ENCODE results near the gene SIPA1L2.
"Not testable (repeated sequence)": the region's sequence is repeated elsewhere in the genome, so short reads cannot be mapped to it uniquely, and the experiment has no call there.

Gene SIPA1L2

GRCh38 chr1:232612836-232613235 is 17.1 kb downstream of the SIPA1L2 start:
- not testable (repeated sequence) for H2BK12ac ChIP-seq (ENCODE audit: low read length); H3K9me3 ChIP-seq (replicated peaks in 1 of 2; ENCODE audit: control insufficient read depth in 2 of 2, insufficient read depth in 1 of 2, low read depth in 1 of 2, low read length in 2 of 2); H3K9ac ChIP-seq (ENCODE audit: low read depth, low read length, poor library complexity); H3K23ac ChIP-seq (ENCODE audit: low read depth, low read length, poor library complexity); H2BK15ac ChIP-seq (ENCODE audit: low read length); H3K27ac ChIP-seq (replicated peaks; ENCODE audit: low read length); H3K27me3 ChIP-seq (ENCODE audit: control insufficient read depth in 3 of 3, insufficient read depth in 3 of 3, low read depth in 1 of 3, low read length in 3 of 3); H3K4ac ChIP-seq (ENCODE audit: low read length); H2AK5ac ChIP-seq (ENCODE audit: low read depth, low read length); H4K91ac ChIP-seq (ENCODE audit: low read depth, low read length, poor library complexity); H2BK5ac ChIP-seq (ENCODE audit: low read length); H3K4me2 ChIP-seq (ENCODE audit: insufficient read depth, low read length, poor library complexity, severe bottlenecking); H3K14ac ChIP-seq (ENCODE audit: low read length); H3K4me3 ChIP-seq (ENCODE audit: low read length in 2 of 2); H2AFZ ChIP-seq (ENCODE audit: low read length); H2BK120ac ChIP-seq (ENCODE audit: low read depth, low read length); H3K79me1 ChIP-seq (ENCODE audit: low read depth, low read length); H4K8ac ChIP-seq (ENCODE audit: low read depth, low read length); DNase-seq (ENCODE audit: low spot score); H3K18ac ChIP-seq (ENCODE audit: low read length)
- peaks cover 2 to 48% of the 10 kb centered on the region in 2 donors for H3K36me3 ChIP-seq (replicated peaks in 1 of 2; ENCODE audit: control insufficient read depth in 2 of 2, insufficient read depth in 2 of 2, low read length in 2 of 2)
- peaks cover 21 to 40% of the 10 kb centered on the region in 2 donors for H3K4me1 ChIP-seq (ENCODE audit: control insufficient read depth in 2 of 2, insufficient read depth in 1 of 2, low read depth in 1 of 2, low read length in 2 of 2)
- WGBS, 2 donors (ENCODE audit: extremely low coverage in 2 of 2, insufficient read length in 2 of 2, insufficient replicate concordance in 1 of 2) = no CpG with 5 or more reads among the region's 7 CpGs

GRCh38 chr1:232611834-232612233 is 18.1 kb downstream of the SIPA1L2 start:
- H3K14ac ChIP-seq (ENCODE audit: low read length) = no peak overlapping the region
- no peak overlapping the region for H2AFZ ChIP-seq (ENCODE audit: low read length)

GRCh38 chr1:232610902-232611745 is 18.8 kb downstream of the SIPA1L2 start:
- not testable (repeated sequence) for H2BK120ac ChIP-seq (ENCODE audit: low read depth, low read length)

More at GRCh38 chr1:232611834-232612233, 18.1 kb downstream of the SIPA1L2 start:
- no peak overlapping the region for H3K4ac ChIP-seq (ENCODE audit: low read length)
- H3K27me3 ChIP-seq (ENCODE audit: control insufficient read depth in 3 of 3, insufficient read depth in 3 of 3, low read depth in 1 of 3, low read length in 3 of 3) = no peaks in the 10 kb centered on the region
- H3K4me1 ChIP-seq (ENCODE audit: control insufficient read depth in 2 of 2, insufficient read depth in 1 of 2, low read depth in 1 of 2, low read length in 2 of 2) = peaks cover 21 to 36% of the 10 kb centered on the region in 2 donors
- H2AK5ac ChIP-seq (ENCODE audit: low read depth, low read length) = no peak overlapping the region
- H3K27ac ChIP-seq (replicated peaks; ENCODE audit: low read length) = no peak overlapping the region
- no peak overlapping the region for H3K4me3 ChIP-seq (ENCODE audit: low read length in 2 of 2)
- no peak overlapping the region for H3K4me2 ChIP-seq (ENCODE audit: insufficient read depth, low read length, poor library complexity, severe bottlenecking)
- no peak overlapping the region for H4K8ac ChIP-seq (ENCODE audit: low read depth, low read length)
- no peak overlapping the region for H2BK15ac ChIP-seq (ENCODE audit: low read length)
- no peak overlapping the region for H2BK120ac ChIP-seq (ENCODE audit: low read depth, low read length)
- DNase-seq (ENCODE audit: low spot score) = no peak
- H3K23ac ChIP-seq (ENCODE audit: low read depth, low read length, poor library complexity) = no peak overlapping the region
- H2BK5ac ChIP-seq (ENCODE audit: low read length) = no peak overlapping the region
- no peak overlapping the region for H4K91ac ChIP-seq (ENCODE audit: low read depth, low read length, poor library complexity)
- H2BK12ac ChIP-seq (ENCODE audit: low read length) = no peak overlapping the region
- H3K36me3 ChIP-seq (replicated peaks in 1 of 2; ENCODE audit: control insufficient read depth in 2 of 2, insufficient read depth in 2 of 2, low read length in 2 of 2) = peaks cover 2 to 52% of the 10 kb centered on the region in 2 donors
- no peak overlapping the region for H3K18ac ChIP-seq (ENCODE audit: low read length)
- no CpG with 5 or more reads among the region's 7 CpGs for WGBS, 2 donors (ENCODE audit: extremely low coverage in 2 of 2, insufficient read length in 2 of 2, insufficient replicate concordance in 1 of 2)
- H3K9ac ChIP-seq (ENCODE audit: low read depth, low read length, poor library complexity) = peak overlapping the region; percentile 32
- peaks cover 0 to 5% of the 10 kb centered on the region in 2 donors for H3K9me3 ChIP-seq (replicated peaks in 1 of 2; ENCODE audit: control insufficient read depth in 2 of 2, insufficient read depth in 1 of 2, low read depth in 1 of 2, low read length in 2 of 2)
- peaks cover 5% of the 10 kb centered on the region for H3K79me1 ChIP-seq (ENCODE audit: low read depth, low read length)

GRCh38 chr1:232610192-232610901 is 19.6 kb downstream of the SIPA1L2 start:
- peak overlapping the region; percentile 65 for H3K18ac ChIP-seq (ENCODE audit: low read length)
- WGBS, 2 donors (ENCODE audit: extremely low coverage in 2 of 2, insufficient read length in 2 of 2, insufficient replicate concordance in 1 of 2) = no CpG with 5 or more reads among the region's 6 CpGs
- peaks cover 3% of the 10 kb centered on the region for H3K79me1 ChIP-seq (ENCODE audit: low read depth, low read length)

More at GRCh38 chr1:232610902-232611745, 18.8 kb downstream of the SIPA1L2 start:
- H3K4me3 ChIP-seq (ENCODE audit: low read length in 2 of 2); H3K79me1 ChIP-seq (ENCODE audit: low read depth, low read length); H3K9me3 ChIP-seq (replicated peaks in 1 of 2; ENCODE audit: control insufficient read depth in 2 of 2, insufficient read depth in 1 of 2, low read depth in 1 of 2, low read length in 2 of 2); H3K4ac ChIP-seq (ENCODE audit: low read length); H3K27ac ChIP-seq (replicated peaks; ENCODE audit: low read length); H2BK15ac ChIP-seq (ENCODE audit: low read length); H2AFZ ChIP-seq (ENCODE audit: low read length); H3K27me3 ChIP-seq (ENCODE audit: control insufficient read depth in 3 of 3, insufficient read depth in 3 of 3, low read depth in 1 of 3, low read length in 3 of 3); H3K9ac ChIP-seq (ENCODE audit: low read depth, low read length, poor library complexity); DNase-seq (ENCODE audit: low spot score); H3K4me2 ChIP-seq (ENCODE audit: insufficient read depth, low read length, poor library complexity, severe bottlenecking); H2BK5ac ChIP-seq (ENCODE audit: low read length); H2AK5ac ChIP-seq (ENCODE audit: low read depth, low read length); H3K18ac ChIP-seq (ENCODE audit: low read length); H4K91ac ChIP-seq (ENCODE audit: low read depth, low read length, poor library complexity); H4K8ac ChIP-seq (ENCODE audit: low read depth, low read length); H2BK12ac ChIP-seq (ENCODE audit: low read length); H3K23ac ChIP-seq (ENCODE audit: low read depth, low read length, poor library complexity); H3K14ac ChIP-seq (ENCODE audit: low read length): not testable (repeated sequence)
- H3K36me3 ChIP-seq (replicated peaks in 1 of 2; ENCODE audit: control insufficient read depth in 2 of 2, insufficient read depth in 2 of 2, low read length in 2 of 2) = peaks cover 2 to 54% of the 10 kb centered on the region in 2 donors
- H3K4me1 ChIP-seq (ENCODE audit: control insufficient read depth in 2 of 2, insufficient read depth in 1 of 2, low read depth in 1 of 2, low read length in 2 of 2) = peaks cover 16 to 29% of the 10 kb centered on the region in 2 donors
- no CpG with 5 or more reads among the region's 11 CpGs for WGBS, 2 donors (ENCODE audit: extremely low coverage in 2 of 2, insufficient read length in 2 of 2, insufficient replicate concordance in 1 of 2)

More at GRCh38 chr1:232610192-232610901, 19.6 kb downstream of the SIPA1L2 start:
- Histone ChIP-seq H3K36me3 (replicated peaks in 1 of 2; ENCODE audit: control insufficient read depth in 2 of 2, insufficient read depth in 2 of 2, low read length in 2 of 2) (peaks cover 2 to 61% of the 10 kb centered on the region in 2 donors), H2BK120ac (ENCODE audit: low read depth, low read length) (no peak overlapping the region), H3K4ac (ENCODE audit: low read length) (no peak overlapping the region), H3K9me3 (replicated peaks in 1 of 2; ENCODE audit: control insufficient read depth in 2 of 2, insufficient read depth in 1 of 2, low read depth in 1 of 2, low read length in 2 of 2) (peaks cover 0 to 5% of the 10 kb centered on the region in 2 donors), H3K4me1 (ENCODE audit: control insufficient read depth in 2 of 2, insufficient read depth in 1 of 2, low read depth in 1 of 2, low read length in 2 of 2) (peaks cover 16 to 22% of the 10 kb centered on the region in 2 donors), H2BK5ac (ENCODE audit: low read length) (no peak overlapping the region), H2AK5ac (ENCODE audit: low read depth, low read length) (no peak overlapping the region), H2BK15ac (ENCODE audit: low read length) (no peak overlapping the region), H3K27ac (replicated peaks; ENCODE audit: low read length) (no peak overlapping the region), H3K23ac (ENCODE audit: low read depth, low read length, poor library complexity) (no peak overlapping the region), H4K8ac (ENCODE audit: low read depth, low read length) (peak overlapping the region; percentile 27), H4K91ac (ENCODE audit: low read depth, low read length, poor library complexity) (no peak overlapping the region), H3K4me3 (ENCODE audit: low read length in 2 of 2) (no peak overlapping the region), H2BK12ac (ENCODE audit: low read length) (no peak overlapping the region), H3K14ac (ENCODE audit: low read length) (no peak overlapping the region), H3K9ac (ENCODE audit: low read depth, low read length, poor library complexity) (no peak overlapping the region), H3K4me2 (ENCODE audit: insufficient read depth, low read length, poor library complexity, severe bottlenecking) (no peak overlapping the region), H2AFZ (ENCODE audit: low read length) (no peak overlapping the region), H3K27me3 (ENCODE audit: control insufficient read depth in 3 of 3, insufficient read depth in 3 of 3, low read depth in 1 of 3, low read length in 3 of 3) (no peaks in the 10 kb centered on the region)
- DNase-seq (ENCODE audit: low spot score) = no peak

All from neuronal stem cell (in vitro differentiated cells).